Fibroblast of gingiva (primary cell): Measurements from ENCODE around the gene ORM1.

Source experiments
- DNase-seq: peaks from one replicate; pipeline ENCODE4 v3.0.0-alpha.2; 2011; ENCODE audit warnings: low read depth

ORM1 gene

GRCh38 chr9:114366334-114367128, 43.6 kb downstream of the ORM1 start:
- peak; percentile 89 for DNase-seq

GRCh38 chr9:114367366-114367765, 44.5 kb downstream of the ORM1 start:
- DNase-seq, result no peak

GRCh38 chr9:114367772-114368569, 45.1 kb downstream of the ORM1 start:
- DNase-seq, result no peak

GRCh38 chr9:114369216-114370130, 46.6 kb downstream of the ORM1 start:
- DNase-seq, result no peak

DNA sequence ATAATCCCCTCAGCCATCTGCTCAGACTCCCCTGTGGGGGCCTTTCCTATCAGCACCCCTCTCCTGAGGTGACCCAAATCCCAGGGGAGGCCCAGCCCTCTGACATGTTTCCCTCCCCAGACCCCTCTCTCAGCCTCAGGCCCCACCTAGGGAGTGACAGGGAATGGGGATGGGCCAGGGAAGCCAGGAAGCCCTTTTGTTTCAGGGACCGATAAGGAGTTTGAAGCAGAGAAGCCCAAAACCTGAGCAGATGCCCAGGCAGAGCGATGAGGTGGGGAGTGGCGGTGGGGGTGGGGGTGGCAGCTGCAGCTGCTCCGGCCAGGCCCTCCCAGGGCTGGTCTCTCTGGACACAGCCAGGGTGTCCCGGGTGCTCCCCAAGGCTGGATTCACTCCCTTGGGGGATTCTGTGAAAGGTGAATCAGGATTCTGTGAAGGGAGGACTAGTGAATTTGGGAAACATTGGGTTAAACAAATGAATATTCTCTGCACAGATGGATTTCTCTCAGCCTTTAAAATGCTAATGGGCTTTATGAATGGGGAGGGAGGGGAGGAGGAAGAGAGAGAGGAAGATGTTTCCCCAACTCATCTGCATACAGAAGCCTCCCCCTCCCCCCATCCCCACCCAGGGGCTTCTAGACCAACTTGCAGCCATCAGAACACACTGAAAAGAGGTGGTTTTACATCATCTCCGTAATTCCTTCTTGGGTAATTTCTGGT, 47.5 kb downstream of the ORM1 start:
- DNase-seq, result no peak

GRCh38 chr9:114370968-114371320, 48.0 kb downstream of the ORM1 start:
- DNase-seq, result no peak

GRCh38 chr9:114371343-114371944, 48.5 kb downstream of the ORM1 start:
- no peak for DNase-seq

DNA sequence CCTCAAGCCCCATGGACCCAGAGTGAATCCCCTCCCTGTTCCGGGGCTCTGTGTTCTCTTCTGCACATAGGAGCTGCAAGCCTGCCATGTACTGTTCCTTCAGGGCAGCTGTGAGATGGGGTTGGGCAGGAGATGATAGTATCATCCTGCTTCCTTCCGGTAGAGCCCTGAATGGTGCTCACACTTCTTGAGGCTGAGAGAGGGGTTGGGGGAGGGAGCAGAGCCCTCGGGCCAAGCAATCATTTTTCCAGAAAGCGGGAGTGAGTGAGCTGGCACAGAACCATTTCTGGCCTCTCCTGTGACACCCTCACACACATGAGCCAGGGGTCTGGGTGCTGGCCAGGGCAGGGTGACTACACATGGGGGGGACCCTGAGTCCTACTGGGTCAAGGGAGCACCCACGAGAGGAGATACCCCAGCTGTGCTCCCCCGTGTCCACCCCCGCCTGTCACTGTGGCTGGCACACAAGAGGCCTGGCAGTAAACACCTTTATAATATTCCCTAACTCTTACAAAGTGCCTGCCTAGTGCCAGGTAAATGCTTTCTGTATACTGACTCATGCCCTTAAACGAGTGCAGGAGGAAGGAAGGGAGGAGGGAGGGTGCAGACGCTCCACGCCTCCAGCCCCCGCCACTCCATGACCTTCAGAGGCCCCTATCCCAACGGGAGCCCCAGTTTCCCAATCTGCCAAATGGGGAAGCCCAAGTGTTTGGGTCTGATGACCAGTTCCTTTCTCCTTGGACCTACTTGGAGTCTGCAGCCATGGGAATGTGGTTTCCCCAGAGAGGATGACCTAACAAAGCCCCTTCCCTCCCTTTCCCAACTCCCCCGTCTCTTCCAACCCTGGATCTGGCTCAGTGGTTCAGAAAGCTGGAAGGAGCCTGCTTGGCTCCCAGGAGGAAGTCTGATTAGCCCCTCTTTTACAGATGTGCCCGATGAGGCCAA, 49.3 kb downstream of the ORM1 start:
- DNase-seq, result no peak

GRCh38 chr9:114372921-114373448, 50.1 kb downstream of the ORM1 start:
- DNase-seq, result no peak

GRCh38 chr9:114373960-114374730, 51.2 kb downstream of the ORM1 start:
- no peak for DNase-seq

DNA sequence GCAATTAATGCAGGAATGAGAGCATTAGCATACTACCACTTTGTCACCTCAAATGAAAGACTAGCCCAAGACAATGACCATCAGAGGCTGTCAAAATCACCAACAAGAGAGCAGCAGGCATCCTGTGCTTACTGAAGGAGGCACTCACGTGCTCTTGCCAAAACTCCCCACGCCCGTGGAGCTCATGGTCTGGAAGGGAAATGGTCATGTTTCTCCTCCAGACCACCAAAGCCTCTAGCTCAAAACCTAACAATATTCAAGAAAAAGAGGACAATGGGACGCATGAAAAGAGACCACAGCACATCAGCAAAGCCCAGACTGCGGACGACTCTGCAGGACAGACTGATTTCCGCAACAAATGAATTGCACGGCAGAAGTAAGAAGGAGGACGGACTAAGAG, 52.0 kb downstream of the ORM1 start:
- DNase-seq, result no peak

- DNase-seq, result no peak
Observed at GRCh38 chr9:114375386-114376175, 52.7 kb downstream of the ORM1 start.
